SU-DHL-6 (cell line): Measurements from ENCODE around the gene TMEM178A.

Source experiments
- H2AFZ ChIP-seq: fragments of 200-600 bp; sonication (generic); 2 replicates; pipeline ENCODE4 v1.6.1; 2014; ENCODE audit warnings: low read depth, mild to moderate bottlenecking, moderate library complexity, mixed read lengths, antibody characterized with exemption, low read length; ENCODE audit not compliant: severe bottlenecking
- H3F3A ChIP-seq: fragments of 200-600 bp; shearing (Covaris generic); 2 replicates; pipeline ENCODE4 v1.6.0; 2016; ENCODE audit warnings: antibody characterized with exemption, mild to moderate bottlenecking; ENCODE audit not compliant: insufficient read depth
- H3K27ac ChIP-seq: fragments of 200-600 bp; sonication (generic); 2 replicates; pipeline ENCODE4 v1.5.1; 2016; ENCODE audit warnings: low read depth, mild to moderate bottlenecking, low read length, moderate library complexity, mixed read lengths
- H3K27me3 ChIP-seq: fragments of 200-600 bp; sonication (generic), shearing (Covaris generic); 2 replicates; pipeline ENCODE4 v1.6.0; 2014; ENCODE audit warnings: mild to moderate bottlenecking, low read length
- H3K36me3 ChIP-seq: fragments of 200-600 bp; sonication (generic); 2 replicates; pipeline ENCODE4 v1.6.1; 2014; ENCODE audit warnings: mild to moderate bottlenecking, low read length, mixed read lengths
- H3K4me2 ChIP-seq: fragments of 300-600, 200-600 bp; shearing (Covaris generic), sonication (generic); 2 replicates; pipeline ENCODE4 v1.6.0; 2014; ENCODE audit warnings: low read length, low read depth, mild to moderate bottlenecking; ENCODE audit not compliant: poor library complexity, severe bottlenecking
- H3K4me3 ChIP-seq: fragments of 200-600 bp; sonication (generic); 2 replicates; pipeline ENCODE4 v1.5.1; 2014; ENCODE audit warnings: antibody characterized with exemption, low read length, mild to moderate bottlenecking, mixed read lengths; ENCODE audit not compliant: insufficient read depth, poor library complexity, severe bottlenecking
- H3K79me2 ChIP-seq: fragments of 200-600 bp; sonication (generic); 2 replicates; pipeline ENCODE4 v1.6.1; 2014; ENCODE audit warnings: mild to moderate bottlenecking, low read length, moderate library complexity; ENCODE audit not compliant: insufficient read depth
- H3K9ac ChIP-seq: fragments of 200-600 bp; sonication (generic); 2 replicates; pipeline ENCODE4 v1.7.0; 2014; ENCODE audit warnings: mild to moderate bottlenecking, low read length
- H3K9me2 ChIP-seq: fragments of 200-600 bp; sonication (generic); replicated peaks from 2 replicates; pipeline ENCODE4 v1.6.1; 2014; ENCODE audit warnings: low read length; ENCODE audit not compliant: insufficient read depth
- H3K9me3 ChIP-seq: fragments of 200-600 bp; sonication (generic); 2 replicates; pipeline ENCODE4 v1.6.1; 2014; ENCODE audit warnings: low read length, mixed read lengths; ENCODE audit not compliant: insufficient read depth
- H4K20me1 ChIP-seq: fragments of 200-600 bp; sonication (generic); 2 replicates; pipeline ENCODE4 v1.6.1; 2014; ENCODE audit warnings: low read depth, mild to moderate bottlenecking, antibody characterized with exemption, low read length, moderate library complexity, mixed read lengths
- CTCF ChIP-seq: fragments of 200-600 bp; sonication (generic); IDR thresholded peaks from one replicate; pipeline ENCODE4 v1.5.1; 2017; ENCODE audit warnings: antibody characterized with exemption, mild to moderate bottlenecking, low read length, moderate library complexity; ENCODE audit not compliant: insufficient read depth, poor library complexity, severe bottlenecking
- EZH2phosphoT487 ChIP-seq: fragments of 200-600 bp; sonication (generic), shearing (Covaris generic); conservative IDR thresholded peaks from 2 replicates; pipeline ENCODE4 v1.6.1; 2018; ENCODE audit warnings: mild to moderate bottlenecking, antibody characterized with exemption, low read length, moderate library complexity, mixed read lengths

TMEM178A gene

GRCh38 chr2:39732482-39732881, 66.8 kb downstream of the TMEM178A start:
- Histone ChIP-seq H3K36me3 (peaks cover 4% of the 10 kb centered on the region; the same call in 1 of the 2 replicates), H4K20me1 (no peaks in the 10 kb centered on the region; the same call in 1 of the 2 replicates), H3K79me2 (no peaks in the 10 kb centered on the region), H3K9me3 (no peaks in the 10 kb centered on the region), H3K27ac (no peak overlapping the region), H3K9ac (no peak overlapping the region), H3K27me3 (no peaks in the 10 kb centered on the region), H3F3A (no peaks in the 10 kb centered on the region), H3K4me2 (no peak overlapping the region), H2AFZ (no peak overlapping the region), H3K4me3 (no peak overlapping the region), H3K9me2 (no peaks in the 10 kb centered on the region)
- TF ChIP-seq CTCF: no peak
- no peak for TF ChIP-seq EZH2phosphoT487

GRCh38 chr2:39733070-39733674, 67.5 kb downstream of the TMEM178A start:
- Histone ChIP-seq H3K9me2 (no peaks in the 10 kb centered on the region), H3K27ac (no peak overlapping the region), H3K4me2 (no peak overlapping the region), H3K4me3 (no peak overlapping the region), H3F3A (no peaks in the 10 kb centered on the region), H2AFZ (no peak overlapping the region), H3K9ac (no peak overlapping the region), H3K79me2 (no peaks in the 10 kb centered on the region), H3K9me3 (no peaks in the 10 kb centered on the region), H4K20me1 (no peaks in the 10 kb centered on the region; the same call in 1 of the 2 replicates), H3K36me3 (peaks cover 5% of the 10 kb centered on the region; the same call in 1 of the 2 replicates), H3K27me3 (no peaks in the 10 kb centered on the region)
- TF ChIP-seq CTCF (no peak), EZH2phosphoT487 (no peak)

- TF ChIP-seq EZH2phosphoT487: no peak
- TF ChIP-seq CTCF: no peak
- Histone ChIP-seq H3K36me3 (peaks cover 5% of the 10 kb centered on the region; the same call in 1 of the 2 replicates), H3K9ac (no peak overlapping the region), H3K79me2 (no peaks in the 10 kb centered on the region), H3K27me3 (no peaks in the 10 kb centered on the region), H3K9me3 (no peaks in the 10 kb centered on the region), H4K20me1 (no peaks in the 10 kb centered on the region; the same call in 1 of the 2 replicates), H3K4me3 (no peak overlapping the region), H3K4me2 (no peak overlapping the region), H3K27ac (no peak overlapping the region), H3K9me2 (no peaks in the 10 kb centered on the region), H3F3A (no peaks in the 10 kb centered on the region), H2AFZ (no peak overlapping the region)
These were observed 68.7 kb downstream of the TMEM178A start for GRCh38 chr2:39734445-39734844.
